Neutrophil (primary cell): Measurements from ENCODE around the gene BCAS3.

Experiments used
- H3K27ac ChIP-seq: fragments of 200-600 bp; sonication (generic); 2 replicates; pipeline ENCODE4 v1.5.1; 2016; ENCODE audit warnings: mild to moderate bottlenecking, moderate library complexity
- H3K27me3 ChIP-seq: fragments of 200-600 bp; sonication (generic); 2 replicates; pipeline ENCODE4 v1.6.0; 2016; ENCODE audit warnings: mild to moderate bottlenecking
- H3K36me3 ChIP-seq: fragments of 200-600 bp; sonication (generic); 2 replicates; pipeline ENCODE4 v1.5.1; 2017
- H3K4me1 ChIP-seq, 2 experiments: fragments of 200-600 bp in 1 of 2; sonication (generic) in 1 of 2; 1 replicate in 1 of 2; 2 replicates in 1 of 2; pipeline versions ENCODE4 v1.5.1 to v1.6.1; 2013 to 2016; ENCODE audit warnings: low read depth in 1 of 2, low read length in 1 of 2, mild to moderate bottlenecking in 1 of 2, moderate library complexity in 1 of 2; ENCODE audit not compliant: control insufficient read depth in 1 of 2, insufficient read depth in 1 of 2
- H3K4me3 ChIP-seq, 2 experiments: fragments of 200-600 bp in 1 of 2; sonication (generic) in 1 of 2; 1 replicate in 1 of 2; 2 replicates in 1 of 2; pipeline ENCODE4 v1.5.1; 2013 to 2016; ENCODE audit warnings: low read depth in 1 of 2, low read length in 1 of 2, mild to moderate bottlenecking in 1 of 2, moderate library complexity in 1 of 2
- H3K9me3 ChIP-seq: fragments of 200-600 bp; sonication (generic); 2 replicates; pipeline ENCODE4 v1.5.1; 2016
- TF ChIP-seq, protein P1 (sequence below): fragments of 200-600 bp; sonication (generic); IDR thresholded peaks from 2 replicates; pipeline ENCODE4 v1.5.1; 2016; ENCODE audit warnings: antibody characterized with exemption

Gene BCAS3

DNA sequence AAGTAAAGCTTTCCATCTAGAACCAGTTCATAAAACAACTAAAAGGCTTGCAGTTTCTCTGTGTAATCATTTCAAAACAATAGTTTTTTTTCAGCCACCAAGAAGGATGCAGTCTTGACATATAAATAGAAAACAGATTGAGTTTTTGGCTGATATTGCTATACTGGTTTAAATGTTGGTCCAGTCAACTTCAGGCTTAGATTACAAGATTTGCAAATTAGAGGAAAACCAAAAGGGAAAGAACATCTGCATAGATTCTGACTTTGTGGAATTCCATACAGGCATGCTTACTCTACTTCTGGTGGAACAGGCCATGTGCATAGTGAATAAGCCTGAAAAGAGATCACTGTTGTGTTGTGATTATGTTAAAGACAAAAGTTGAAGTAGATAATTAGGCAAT, 150.3 kb downstream of the BCAS3 start:
- Histone ChIP-seq H3K36me3 (no peaks in the 10 kb centered on the region), H3K4me1 (peaks cover 6 to 8% of the 10 kb centered on the region in 2 experiments), H3K27me3 (no peaks in the 10 kb centered on the region), H3K4me3 (no peak overlapping the region), H3K9me3 (no peaks in the 10 kb centered on the region), H3K27ac (no peak overlapping the region)
- TF ChIP-seq, protein P1, sequence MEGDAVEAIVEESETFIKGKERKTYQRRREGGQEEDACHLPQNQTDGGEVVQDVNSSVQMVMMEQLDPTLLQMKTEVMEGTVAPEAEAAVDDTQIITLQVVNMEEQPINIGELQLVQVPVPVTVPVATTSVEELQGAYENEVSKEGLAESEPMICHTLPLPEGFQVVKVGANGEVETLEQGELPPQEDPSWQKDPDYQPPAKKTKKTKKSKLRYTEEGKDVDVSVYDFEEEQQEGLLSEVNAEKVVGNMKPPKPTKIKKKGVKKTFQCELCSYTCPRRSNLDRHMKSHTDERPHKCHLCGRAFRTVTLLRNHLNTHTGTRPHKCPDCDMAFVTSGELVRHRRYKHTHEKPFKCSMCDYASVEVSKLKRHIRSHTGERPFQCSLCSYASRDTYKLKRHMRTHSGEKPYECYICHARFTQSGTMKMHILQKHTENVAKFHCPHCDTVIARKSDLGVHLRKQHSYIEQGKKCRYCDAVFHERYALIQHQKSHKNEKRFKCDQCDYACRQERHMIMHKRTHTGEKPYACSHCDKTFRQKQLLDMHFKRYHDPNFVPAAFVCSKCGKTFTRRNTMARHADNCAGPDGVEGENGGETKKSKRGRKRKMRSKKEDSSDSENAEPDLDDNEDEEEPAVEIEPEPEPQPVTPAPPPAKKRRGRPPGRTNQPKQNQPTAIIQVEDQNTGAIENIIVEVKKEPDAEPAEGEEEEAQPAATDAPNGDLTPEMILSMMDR: no peak

DNA sequence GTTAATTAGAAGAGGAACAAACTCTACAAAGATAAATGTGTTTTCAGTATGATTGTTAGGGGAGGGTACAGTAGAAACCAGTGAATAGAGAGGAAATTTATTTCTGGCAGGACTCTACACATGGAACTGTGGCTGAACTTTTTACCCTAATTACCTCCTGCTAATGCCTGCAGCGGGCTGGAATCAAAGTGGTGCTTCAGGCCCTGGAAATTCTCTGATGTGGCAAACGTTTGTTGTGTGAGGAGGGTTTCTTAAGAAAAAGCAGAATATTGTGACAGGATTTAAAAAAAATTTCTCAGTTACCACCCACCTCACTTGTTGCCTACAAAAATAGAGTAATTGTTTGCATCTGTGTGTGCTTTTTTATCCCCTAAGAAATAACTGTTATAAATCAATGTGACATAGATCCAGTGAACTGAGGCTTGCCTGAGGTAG, 154.5 kb downstream of the BCAS3 start:
- H3K27ac ChIP-seq: no peak overlapping the region
- no peaks in the 10 kb centered on the region for H3K36me3 ChIP-seq
- H3K4me3 ChIP-seq: no peak overlapping the region
- no peaks in the 10 kb centered on the region for H3K9me3 ChIP-seq
- TF ChIP-seq, protein P1: no peak
- H3K27me3 ChIP-seq: no peaks in the 10 kb centered on the region
- H3K4me1 ChIP-seq: no peaks in the 10 kb centered on the region

DNA sequence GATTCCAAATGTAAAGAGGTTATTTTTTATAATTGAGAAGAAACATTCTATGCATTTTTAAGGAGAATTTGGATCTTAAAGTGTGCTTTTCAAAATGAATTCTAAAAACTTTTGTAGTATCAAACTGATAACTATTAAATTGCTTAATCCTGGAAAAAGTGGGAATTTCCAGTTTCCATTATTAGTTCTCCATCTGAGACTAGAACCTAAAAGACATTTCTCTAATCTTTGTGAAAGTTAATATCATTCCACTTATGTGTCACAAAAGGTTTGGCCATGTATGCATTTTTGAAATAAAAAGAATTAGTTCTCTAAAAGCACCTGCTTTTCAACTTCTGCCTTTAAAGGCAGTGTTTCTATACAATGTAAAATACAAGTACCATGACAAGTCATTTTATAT, 155.0 kb downstream of the BCAS3 start:
- no peaks in the 10 kb centered on the region for H3K9me3 ChIP-seq
- no peaks in the 10 kb centered on the region for H3K4me1 ChIP-seq
- TF ChIP-seq, protein P1: no peak
- H3K4me3 ChIP-seq: no peak overlapping the region
- no peak overlapping the region for H3K27ac ChIP-seq
- H3K36me3 ChIP-seq: no peaks in the 10 kb centered on the region
- H3K27me3 ChIP-seq: no peaks in the 10 kb centered on the region

DNA sequence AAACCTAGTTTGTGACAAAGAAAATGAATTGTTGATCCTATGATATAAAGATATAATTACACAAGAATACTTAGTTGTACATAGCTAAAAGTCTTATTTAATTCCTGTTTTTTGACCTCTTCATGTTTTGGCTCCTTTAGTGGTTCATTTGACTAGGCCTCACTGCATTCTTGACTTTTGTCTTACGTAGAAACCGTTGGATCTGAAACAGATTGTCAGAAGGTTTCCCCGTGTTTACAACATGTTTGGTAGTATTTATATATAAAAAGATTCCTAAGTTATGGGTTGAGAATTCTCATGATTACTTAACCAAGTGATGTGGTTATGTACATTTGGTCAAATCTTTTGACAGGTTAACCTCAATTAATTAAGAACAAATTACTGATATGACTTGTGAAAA, 162.8 kb downstream of the BCAS3 start:
- H3K9me3 ChIP-seq: no peaks in the 10 kb centered on the region
- no peaks in the 10 kb centered on the region for H3K4me1 ChIP-seq
- no peak overlapping the region for H3K4me3 ChIP-seq
- H3K27ac ChIP-seq: no peak overlapping the region
- H3K36me3 ChIP-seq: no peaks in the 10 kb centered on the region
- no peaks in the 10 kb centered on the region for H3K27me3 ChIP-seq
- TF ChIP-seq, protein P1: no peak

DNA sequence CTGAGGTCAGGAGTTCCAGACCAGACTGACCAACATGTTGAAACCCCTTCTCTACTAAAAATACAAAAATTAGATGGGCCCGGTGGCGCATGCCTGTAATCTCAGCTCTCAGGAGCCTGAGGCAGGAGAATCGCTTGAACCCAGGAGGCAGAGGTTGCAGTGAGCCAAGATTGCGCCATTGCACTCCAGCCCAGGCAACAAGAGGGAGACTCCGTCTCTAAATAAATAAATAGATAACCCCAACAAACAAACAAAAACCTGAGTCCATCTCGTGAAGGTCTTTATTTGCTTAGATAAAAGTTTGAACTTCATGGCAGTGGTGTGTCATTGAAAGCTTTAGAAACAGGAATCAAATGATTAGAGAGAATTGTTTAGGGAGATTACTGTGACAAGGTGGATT, 167.4 kb downstream of the BCAS3 start:
- H3K4me3 ChIP-seq: no peak overlapping the region
- no peaks in the 10 kb centered on the region for H3K27me3 ChIP-seq
- no peak overlapping the region for H3K27ac ChIP-seq
- H3K4me1 ChIP-seq: no peaks in the 10 kb centered on the region
- H3K36me3 ChIP-seq: no peaks in the 10 kb centered on the region
- H3K9me3 ChIP-seq: no peaks in the 10 kb centered on the region
- TF ChIP-seq, protein P1: no peak

DNA sequence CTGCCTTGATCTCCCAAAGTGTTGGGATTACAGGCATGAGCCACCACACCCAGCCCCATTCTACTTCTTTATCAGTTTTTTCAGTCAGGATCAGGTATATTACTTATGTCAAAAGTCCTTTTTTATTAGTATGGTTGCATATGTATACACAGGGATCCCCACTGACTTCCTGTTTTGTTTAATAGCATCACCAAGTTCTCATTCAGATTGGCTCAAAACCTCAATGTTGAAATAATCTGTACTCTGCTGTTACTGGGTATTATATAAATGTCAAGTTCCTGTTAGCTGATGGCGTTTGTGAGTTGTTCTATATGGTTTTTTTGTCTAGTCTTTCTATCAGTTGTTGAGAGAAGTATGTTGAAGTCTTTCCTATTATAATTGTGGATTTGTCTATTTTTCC, 168.5 kb downstream of the BCAS3 start:
- TF ChIP-seq, protein P1: no peak
- no peaks in the 10 kb centered on the region for H3K9me3 ChIP-seq

More for the DNA sequence above, 168.5 kb downstream of the BCAS3 start:
- Histone ChIP-seq H3K4me1 (no peaks in the 10 kb centered on the region), H3K36me3 (no peaks in the 10 kb centered on the region), H3K27ac (no peak overlapping the region), H3K4me3 (no peak overlapping the region), H3K27me3 (no peaks in the 10 kb centered on the region)
